ENCODE results near the gene CD8B2.
"Not testable (repeated sequence)": the region's sequence is repeated elsewhere in the genome, so short reads cannot be mapped to it uniquely, and the experiment has no call there.

CD8B2 gene

DNA sequence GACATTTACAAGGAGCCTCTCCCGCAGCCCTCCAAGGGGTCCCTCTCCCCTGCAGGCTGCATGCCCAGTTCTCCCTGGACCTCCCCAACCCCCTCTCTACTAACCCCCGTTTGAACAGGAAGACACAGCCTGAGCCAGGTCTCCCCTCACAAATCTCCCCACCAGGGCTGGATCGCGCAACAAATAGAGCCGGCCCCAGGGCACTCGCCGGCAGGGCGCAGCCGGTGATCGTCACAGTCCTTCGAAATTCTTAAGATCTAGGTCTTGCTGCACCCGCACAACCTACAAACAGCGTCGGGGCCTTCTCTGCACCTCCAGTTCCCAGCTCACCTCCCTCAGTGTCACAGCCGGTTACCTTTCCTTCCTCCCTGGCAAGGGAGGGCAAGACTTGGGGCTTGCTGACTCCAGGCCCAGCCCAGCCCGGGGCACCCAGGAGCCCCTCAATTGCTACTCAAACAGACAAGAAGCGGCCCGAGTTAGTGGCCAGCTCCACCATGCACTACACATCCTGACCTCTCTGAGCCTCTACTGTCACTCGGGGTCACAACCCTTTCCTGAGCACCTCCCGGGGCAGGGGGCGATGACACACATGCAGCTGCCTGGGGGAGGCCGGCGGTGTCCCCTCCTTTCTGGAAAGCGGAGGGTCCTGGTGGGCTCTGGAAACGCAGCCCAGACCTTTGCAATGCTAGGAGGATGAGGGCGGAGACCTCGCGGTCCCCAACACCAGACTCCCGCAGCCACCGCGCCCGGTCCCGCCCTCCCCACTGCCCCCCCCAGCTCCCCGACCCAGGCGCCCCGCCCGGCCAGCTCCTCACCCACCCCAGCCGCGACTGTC is at the start of gene CD8B2:
Gene CD8B2, plus strand, starts transcription at position 814 of the 835 bp plus-strand sequence. CDS start 63 bp downstream, outside the sequence.
- not testable (repeated sequence) for DNase-seq

- DNase-seq = not testable (repeated sequence)
Observed at GRCh38 chr2:106461882-106462281, 25.3 kb upstream of the CD8B2 start.

DNA sequence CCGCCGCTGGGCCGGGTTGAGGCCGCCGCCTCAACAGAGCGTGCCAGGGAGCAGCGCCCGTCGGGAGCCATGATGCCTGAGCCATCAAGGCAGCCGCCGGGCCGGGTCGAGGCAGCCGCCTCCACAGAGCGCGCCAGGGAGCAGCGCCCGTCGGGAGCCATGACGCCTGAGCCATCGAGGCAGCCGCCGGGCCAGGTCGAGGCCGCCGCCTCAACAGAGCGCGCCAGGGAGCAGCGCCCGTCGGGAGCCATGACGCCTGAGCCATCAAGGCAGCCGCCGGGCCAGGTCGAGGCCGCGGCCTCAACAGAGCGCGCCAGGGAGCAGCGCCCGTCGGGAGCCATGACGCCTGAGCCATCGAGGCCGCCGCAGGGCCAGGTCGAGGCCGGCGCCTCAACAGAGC is 19.6 kb upstream of the CD8B2 start:
- not testable (repeated sequence) for DNase-seq

DNA sequence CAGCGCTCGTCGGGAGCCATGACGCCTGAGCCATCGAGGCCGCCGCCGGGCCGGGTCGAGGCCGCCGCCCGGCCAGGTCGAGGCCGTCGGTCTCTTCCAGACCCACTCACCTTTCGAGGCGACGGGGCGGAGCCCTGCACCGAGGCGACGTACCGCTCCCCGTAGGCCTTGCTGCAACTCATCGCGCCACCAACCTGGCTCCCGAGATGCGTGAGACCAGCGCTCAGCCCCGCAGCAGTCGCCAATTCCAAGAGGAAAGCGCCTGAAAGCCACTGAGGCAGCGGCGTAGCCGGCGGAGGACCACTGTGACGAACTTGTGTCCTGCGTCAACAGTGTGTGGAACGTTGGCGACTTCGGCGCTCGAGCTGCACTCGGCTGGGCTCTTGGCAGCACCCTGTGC is 19.1 kb upstream of the CD8B2 start, which contains the start of gene RGPD3:
Gene RGPD3, minus strand, starts transcription at position 307 of the 400 bp plus-strand sequence. Its CDS starts 125 bp downstream, at position 182.
- not testable (repeated sequence) for DNase-seq

- not testable (repeated sequence) for DNase-seq
Observed at GRCh38 chr2:106470658-106471057, 16.5 kb upstream of the CD8B2 start.

GRCh38 chr2:106477647-106478046 is 9.5 kb upstream of the CD8B2 start:
- DNase-seq = not testable (repeated sequence)

GRCh38 chr2:106479563-106479962 is 7.6 kb upstream of the CD8B2 start:
- not testable (repeated sequence) for DNase-seq

DNA sequence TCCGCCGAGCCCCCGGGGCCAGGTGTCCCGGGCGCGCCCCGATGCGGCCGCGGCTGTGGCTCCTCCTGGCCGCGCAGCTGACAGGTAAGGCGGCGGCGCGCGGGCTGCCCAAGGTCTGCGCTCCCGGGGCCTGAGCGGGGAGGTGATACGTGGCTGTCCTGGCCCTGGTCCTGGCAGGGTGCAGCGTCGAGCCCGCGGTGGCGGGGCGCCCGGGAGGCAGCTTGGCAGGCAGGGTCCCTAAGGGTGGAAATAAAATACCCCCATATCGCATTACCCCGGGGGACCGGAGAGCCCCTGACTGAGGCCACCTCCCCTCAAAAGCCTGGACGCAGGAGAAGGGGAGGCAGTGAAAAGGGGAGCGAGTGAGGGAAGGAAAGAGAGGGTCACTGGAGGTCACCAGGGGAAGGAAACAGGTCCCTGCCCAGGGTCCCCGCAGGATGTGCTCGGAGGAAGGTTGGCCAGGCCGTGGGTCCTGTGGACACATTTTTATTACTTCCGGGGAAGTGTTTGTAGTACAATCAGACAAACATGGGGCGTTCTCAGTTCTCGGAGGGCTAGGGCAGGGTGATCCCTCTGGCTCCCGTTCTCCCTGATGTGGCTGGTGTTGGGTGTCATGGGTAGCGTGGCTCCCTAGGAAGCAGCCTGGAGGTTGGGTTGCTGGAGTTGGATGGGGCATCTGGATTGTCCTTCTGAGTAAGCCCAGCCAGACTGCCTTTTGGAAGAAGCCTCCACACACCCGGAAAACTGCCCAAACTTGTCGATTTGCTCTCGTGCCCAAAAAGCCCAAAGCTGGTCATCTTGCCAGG is 425 bp downstream of the CD8B2 start:
- not testable (repeated sequence) for DNase-seq

- not testable (repeated sequence) for DNase-seq
Observed at GRCh38 chr2:106489701-106490100, 2.5 kb downstream of the CD8B2 start.

- DNase-seq = not testable (repeated sequence)
Observed at GRCh38 chr2:106492399-106492798, 5.2 kb downstream of the CD8B2 start.

DNA sequence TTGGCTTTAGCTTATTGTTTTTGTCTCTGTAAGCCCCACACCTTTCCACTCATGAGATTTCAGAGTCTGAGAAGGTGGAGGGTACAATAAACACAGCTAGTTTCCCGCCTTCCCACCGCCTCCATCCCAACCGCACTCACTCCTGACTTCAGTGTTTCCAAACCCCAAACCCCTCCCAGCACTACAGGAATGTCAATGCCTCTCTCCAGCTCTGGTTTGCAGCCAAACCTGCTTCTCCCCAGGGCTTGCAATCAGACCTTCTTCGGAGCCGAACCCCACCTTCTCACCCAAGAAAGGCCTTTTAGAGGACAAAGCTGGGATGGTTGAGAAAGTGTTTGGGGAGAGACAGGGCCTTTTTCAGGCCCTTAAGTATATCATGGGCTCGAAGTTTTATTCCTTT is 5.7 kb downstream of the CD8B2 start:
- DNase-seq = not testable (repeated sequence)

- not testable (repeated sequence) for DNase-seq
Observed at GRCh38 chr2:106498549-106498948, 11.4 kb downstream of the CD8B2 start.

DNA sequence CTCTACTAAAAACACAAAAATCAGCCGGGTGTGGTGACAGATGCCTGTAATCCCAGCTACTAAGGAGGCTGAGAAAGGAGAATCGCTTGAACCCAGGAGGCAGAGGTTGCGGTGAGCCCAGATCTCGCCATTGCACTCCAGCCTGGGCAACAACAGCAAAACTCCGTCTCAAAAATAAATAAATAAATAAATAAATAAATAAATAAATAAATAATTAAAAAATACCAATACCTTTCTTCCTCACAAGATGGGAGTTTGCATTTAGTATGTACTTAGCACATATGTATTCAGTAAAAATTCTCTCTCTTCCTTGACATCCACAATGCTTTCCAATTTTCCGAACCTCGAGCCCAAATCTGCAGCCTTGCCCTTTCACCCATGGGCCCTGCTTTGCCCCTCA is 13.2 kb downstream of the CD8B2 start:
- not testable (repeated sequence) for DNase-seq

- not testable (repeated sequence) for DNase-seq
Observed at GRCh38 chr2:106502351-106502750, 15.2 kb downstream of the CD8B2 start.

DNA sequence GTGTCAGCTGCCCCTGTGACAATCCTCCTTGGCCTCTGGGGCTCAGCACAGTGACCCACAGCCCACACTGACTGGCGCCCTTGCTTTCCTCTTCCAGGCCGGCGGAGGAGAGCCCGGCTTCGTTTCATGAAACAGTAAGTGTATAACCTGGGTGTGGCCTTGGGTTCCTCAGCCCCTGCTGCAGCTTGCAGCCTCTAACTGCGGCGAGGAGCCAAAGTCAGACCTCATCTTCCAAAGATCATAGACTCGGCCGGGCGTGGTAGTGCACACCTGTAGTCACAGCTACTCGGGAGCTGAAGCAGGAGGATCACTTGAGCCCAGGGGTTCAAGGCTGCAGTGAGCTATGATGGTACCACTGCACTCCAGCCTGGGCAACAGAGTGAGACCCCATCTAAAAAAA is 17.0 kb downstream of the CD8B2 start:
- not testable (repeated sequence) for DNase-seq

DNA sequence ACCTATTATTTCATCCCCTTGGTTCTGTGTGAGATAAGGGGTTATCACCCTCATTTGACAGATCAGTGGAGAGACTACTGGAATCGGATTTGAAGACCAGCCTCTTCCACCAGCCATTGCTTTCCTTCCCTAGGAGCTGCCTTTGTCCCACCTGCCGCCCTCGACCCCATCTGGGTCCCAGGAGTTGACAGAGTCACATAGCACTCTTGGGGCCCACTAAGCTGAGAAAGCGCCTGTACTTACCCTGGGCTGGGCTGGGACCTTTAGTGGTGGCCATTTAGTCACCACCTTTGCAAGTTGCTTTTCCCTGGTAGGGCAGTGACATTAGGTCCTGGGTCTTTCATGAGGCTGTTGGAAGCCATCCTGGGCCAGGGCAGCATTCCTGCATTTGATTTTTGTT is 17.6 kb downstream of the CD8B2 start:
- DNase-seq = not testable (repeated sequence)

GRCh38 chr2:106506002-106506687 is 19.0 kb downstream of the CD8B2 start:
- not testable (repeated sequence) for DNase-seq

GRCh38 chr2:106508660-106509373 is 21.7 kb downstream of the CD8B2 start:
- DNase-seq = not testable (repeated sequence)

- not testable (repeated sequence) for DNase-seq
Observed at GRCh38 chr2:106509374-106509770, 22.2 kb downstream of the CD8B2 start.

- DNase-seq = not testable (repeated sequence)
Observed at GRCh38 chr2:106510791-106511190, 23.6 kb downstream of the CD8B2 start.

GRCh38 chr2:106511476-106511901 is 24.3 kb downstream of the CD8B2 start:
- DNase-seq = peak in 14 of 56 donors; percentile 1 to 26 (median 8)

All from amygdala (tissue), 56 donors.